GM21529 (cell line): ENCODE results near the gene MEOX1.

Experiments used
- ATAC-seq: cut with Tn5 transposase; IDR thresholded peaks from one replicate; pipeline ENCODE4 v1.9.1; 2021; ENCODE audit not compliant: unreplicated experiment

MEOX1 gene

GRCh38 chr17:43659823-43660617, 1.7 kb downstream of the MEOX1 start:
- ATAC-seq, result no peak

- no peak for ATAC-seq
Measured at GRCh38 chr17:43658900-43659299, 2.8 kb downstream of the MEOX1 start.

- no peak for ATAC-seq
Measured at GRCh38 chr17:43655693-43656255, 5.9 kb downstream of the MEOX1 start.

GRCh38 chr17:43652124-43652480, 9.6 kb downstream of the MEOX1 start:
- no peak for ATAC-seq

DNA sequence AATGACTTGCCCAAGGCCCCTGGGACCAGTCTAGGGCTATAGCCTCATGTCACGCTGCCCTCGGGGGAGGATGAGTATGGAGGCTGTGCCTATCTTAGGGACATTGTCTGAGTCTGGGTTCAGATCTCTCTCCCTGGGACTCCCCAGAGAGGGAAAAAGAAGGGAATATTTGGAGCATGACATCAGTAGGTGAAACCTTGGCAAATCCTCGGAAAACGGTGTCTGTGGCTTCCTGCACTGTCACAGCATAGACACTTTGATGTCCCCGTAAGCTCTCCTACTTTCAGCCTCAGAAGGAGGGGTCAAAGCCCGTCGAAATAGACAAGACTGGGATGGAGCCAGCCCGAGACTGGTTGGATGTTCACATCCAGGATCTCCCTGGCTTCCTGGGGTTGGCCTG, 11.3 kb downstream of the MEOX1 start:
- ATAC-seq, result no peak

- ATAC-seq, result no peak
Measured at GRCh38 chr17:43648916-43649315, 12.8 kb downstream of the MEOX1 start.

- no peak for ATAC-seq
Measured at GRCh38 chr17:43645765-43646481, 15.8 kb downstream of the MEOX1 start.

DNA sequence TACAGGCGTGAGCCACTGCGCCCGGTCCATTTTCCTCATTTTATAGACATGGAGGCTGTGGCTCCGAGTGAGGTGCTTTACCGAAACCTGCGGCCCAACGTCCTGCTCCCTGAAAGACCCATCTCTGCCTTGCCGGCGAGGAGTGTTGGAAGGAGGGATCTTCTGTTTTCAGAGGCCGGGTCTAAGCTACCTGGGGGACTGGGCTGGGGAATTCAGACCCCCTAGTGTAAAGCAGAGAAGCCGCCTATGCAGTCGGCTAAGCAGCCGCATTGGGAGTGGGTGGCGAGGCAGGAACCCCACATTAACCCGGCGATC, 16.3 kb downstream of the MEOX1 start:
- ATAC-seq, result no peak

GRCh38 chr17:43644081-43644480, 17.6 kb downstream of the MEOX1 start:
- ATAC-seq, result no peak

- ATAC-seq, result no peak
Measured at GRCh38 chr17:43641416-43641815, 20.3 kb downstream of the MEOX1 start.

- ATAC-seq, result no peak
Measured at GRCh38 chr17:43640491-43641252, 21.1 kb downstream of the MEOX1 start.

DNA sequence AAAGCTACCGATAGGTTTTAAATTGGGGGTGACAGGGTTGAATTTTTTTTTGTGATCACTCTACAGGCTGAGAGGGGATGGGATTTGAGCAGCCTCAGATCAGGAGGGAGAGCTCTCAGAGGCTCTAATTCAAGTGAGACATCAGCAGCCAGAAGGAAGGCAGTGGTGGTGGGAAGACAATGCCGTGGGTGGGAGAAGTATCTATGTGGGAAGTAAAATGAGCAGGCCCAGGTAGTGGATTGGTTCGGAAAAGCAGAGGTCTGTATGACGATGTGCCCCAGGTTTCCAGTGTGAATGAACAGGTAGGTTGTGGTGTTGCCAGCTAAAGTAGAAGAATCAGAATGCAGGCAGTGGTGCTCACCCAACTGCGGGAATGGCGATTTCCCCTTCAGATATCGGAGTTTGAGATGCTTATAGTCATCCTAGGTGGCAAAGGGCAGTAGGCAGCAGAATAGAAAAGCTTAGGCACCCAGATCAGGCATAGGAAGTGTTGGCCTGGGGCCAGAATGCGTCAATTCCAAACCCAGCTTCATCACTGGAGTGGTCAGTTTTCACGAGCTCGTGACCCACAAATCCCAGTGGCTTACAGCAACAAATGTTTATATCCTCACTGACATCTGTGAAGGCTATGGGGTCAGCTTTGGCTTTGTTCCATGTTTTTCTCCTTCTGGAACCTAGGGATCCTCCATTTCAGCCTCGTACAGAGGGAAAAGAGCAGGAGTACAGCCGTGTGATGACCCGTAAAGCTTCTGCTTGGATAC, 24.0 kb downstream of the MEOX1 start:
- no peak for ATAC-seq

DNA sequence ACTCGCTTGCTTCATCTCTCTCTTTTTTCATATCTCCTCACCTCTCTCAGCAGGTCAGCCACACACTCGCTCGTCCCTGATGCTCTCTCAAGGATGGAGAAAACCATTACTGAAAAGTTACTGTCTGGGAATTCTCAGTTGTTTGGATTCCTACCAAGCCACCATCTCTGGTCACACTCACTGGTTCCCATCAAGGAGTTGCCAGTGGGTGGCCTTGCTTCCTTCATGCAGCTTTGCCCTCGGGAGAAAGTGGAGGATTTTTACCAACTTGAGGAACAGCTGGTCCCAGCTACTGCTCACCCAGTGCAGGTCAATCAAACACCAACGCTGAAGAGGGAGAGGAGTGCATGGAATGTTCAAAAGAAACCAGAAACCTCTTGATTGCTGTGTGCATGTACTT, 25.3 kb downstream of the MEOX1 start:
- ATAC-seq, result no peak

DNA sequence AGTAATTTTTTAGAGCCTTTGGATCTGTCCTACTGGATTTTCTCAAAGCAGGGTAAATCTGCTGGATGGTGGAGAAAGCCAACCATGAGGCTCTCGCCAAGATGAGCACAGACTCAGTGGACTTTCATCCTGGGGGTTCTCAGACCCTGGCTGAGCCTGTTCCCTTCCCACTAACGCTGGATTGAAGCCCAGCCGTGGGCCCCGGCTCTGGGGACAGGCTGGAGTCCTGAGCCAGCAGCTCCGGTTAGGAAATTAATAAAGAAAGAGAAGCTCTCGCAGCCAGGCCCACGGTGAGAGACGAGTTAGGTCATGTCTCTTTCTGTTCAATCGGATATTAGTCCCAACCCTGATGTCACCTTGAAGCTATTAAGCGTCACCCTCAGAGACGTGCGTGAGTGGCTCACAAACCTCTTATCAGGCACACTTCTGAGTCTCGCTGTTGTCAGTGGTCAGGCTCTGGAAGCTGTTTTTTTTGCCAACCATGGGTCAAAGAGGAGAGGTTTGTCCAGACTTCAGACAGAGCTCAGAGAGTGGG, 27.1 kb downstream of the MEOX1 start:
- no peak for ATAC-seq

- ATAC-seq, result no peak
Measured at GRCh38 chr17:43632221-43632620, 29.5 kb downstream of the MEOX1 start.

- ATAC-seq, result no peak
Measured at GRCh38 chr17:43631429-43631828, 30.3 kb downstream of the MEOX1 start.

DNA sequence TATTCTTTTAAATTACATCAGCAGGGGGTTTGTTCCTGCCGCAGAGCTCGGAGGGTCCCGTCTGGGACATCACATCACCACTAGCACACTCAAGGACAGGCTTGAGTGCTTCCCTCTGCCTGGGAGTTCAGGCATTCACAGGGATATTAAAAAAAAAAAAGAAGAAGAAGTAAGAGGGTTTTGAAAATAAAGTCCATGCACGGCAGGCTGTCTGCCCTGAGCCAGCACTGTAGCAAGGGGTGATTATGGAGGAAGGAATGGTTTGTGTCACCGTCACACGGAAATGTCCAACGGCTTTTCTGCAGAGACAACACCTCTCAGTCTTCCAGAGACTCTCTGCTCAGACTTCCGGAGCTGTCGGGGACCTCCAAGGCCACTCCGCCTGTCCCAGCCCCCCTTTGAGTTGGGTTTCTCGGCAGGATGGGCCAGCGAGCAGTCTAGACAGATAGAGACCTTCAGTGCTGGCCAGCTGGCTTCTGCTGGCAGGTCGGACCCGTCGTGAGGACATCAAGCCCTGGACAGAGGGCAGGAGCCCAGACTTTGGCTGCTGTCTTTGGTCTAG, 33.6 kb downstream of the MEOX1 start:
- ATAC-seq, result no peak

GRCh38 chr17:43627653-43628052, 34.1 kb downstream of the MEOX1 start:
- ATAC-seq, result no peak

GRCh38 chr17:43626023-43626422, 35.7 kb downstream of the MEOX1 start:
- no peak for ATAC-seq

DNA sequence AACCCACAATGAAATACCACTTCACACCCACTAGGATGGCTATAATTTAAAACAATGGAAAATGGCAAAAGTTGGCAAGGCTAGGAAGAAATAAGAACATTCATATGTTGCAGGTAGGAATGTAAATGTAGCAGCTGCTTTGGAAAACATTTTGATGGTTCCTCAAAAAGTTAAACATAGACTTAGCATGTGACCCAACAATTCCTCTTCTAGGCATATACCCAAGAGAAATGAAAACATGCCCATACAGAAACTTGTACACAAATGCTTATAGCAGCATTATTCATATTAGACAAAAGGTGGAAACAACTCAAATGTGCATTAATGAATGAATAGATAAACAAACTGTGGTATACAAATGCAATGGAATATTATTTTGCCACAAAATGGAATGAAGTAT, 36.1 kb downstream of the MEOX1 start:
- ATAC-seq, result no peak
